Measurements from ENCODE around the gene PHRF1. TPM values are rescaled to one million over a fixed set of nuclear protein-coding genes. Genes with fewer than 3 reads are reported as not detected.

Gene PHRF1
- total RNA-seq, 2 donors from 2014 or later, result 31.3 to 39.6 TPM

DNA sequence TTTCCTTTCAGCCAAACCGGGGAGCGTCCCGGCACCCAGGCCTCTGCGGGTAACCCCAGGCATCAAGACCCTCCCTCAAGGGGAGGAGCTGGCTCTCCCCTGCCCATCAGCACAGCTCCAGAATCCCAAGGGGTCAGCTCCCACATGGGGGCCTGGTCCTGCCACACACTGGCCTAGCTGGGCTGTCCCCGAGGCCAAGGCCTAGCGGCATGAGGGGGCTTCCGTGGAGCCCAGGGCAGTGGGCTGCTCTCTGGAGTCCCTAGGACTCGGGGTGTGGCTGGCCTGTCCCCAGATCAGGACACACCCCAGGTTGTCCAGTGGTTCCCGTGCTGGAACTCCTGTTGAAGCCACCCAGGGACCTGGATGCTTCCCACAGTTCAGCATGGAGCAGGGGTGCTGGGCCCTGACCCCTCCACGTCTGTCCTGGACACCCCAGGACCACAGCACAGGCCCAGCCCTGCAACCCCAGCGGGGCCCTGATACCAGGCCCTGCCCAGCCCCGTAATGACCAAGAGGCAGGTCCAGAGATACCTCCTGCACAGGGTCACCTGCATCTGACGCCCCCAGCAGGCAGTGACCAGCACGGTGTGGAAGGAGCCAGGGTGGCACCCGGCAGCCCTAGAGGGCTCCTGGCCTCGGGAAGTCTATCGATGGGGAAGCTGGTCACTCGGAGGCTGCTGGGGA lies 46.4 kb upstream of the PHRF1 start:
- H3K4me3 ChIP-seq, result no peak overlapping the region
- no peak overlapping the region for H3K27ac ChIP-seq
- ATAC-seq (ENCODE audit: insufficient number of reproducible peaks, low FRiP score, low read depth), result no peak
- peaks cover 8 to 11% of the 10 kb centered on the region in 2 donors for H3K4me1 ChIP-seq (ENCODE audit: control insufficient read depth in 1 of 2, low read depth in 2 of 2)
- TF ChIP-seq, protein P1, sequence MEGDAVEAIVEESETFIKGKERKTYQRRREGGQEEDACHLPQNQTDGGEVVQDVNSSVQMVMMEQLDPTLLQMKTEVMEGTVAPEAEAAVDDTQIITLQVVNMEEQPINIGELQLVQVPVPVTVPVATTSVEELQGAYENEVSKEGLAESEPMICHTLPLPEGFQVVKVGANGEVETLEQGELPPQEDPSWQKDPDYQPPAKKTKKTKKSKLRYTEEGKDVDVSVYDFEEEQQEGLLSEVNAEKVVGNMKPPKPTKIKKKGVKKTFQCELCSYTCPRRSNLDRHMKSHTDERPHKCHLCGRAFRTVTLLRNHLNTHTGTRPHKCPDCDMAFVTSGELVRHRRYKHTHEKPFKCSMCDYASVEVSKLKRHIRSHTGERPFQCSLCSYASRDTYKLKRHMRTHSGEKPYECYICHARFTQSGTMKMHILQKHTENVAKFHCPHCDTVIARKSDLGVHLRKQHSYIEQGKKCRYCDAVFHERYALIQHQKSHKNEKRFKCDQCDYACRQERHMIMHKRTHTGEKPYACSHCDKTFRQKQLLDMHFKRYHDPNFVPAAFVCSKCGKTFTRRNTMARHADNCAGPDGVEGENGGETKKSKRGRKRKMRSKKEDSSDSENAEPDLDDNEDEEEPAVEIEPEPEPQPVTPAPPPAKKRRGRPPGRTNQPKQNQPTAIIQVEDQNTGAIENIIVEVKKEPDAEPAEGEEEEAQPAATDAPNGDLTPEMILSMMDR (IDR thresholded peaks at IDR 0.05), result no peak
- no peak for DNase-seq (ENCODE audit: low spot score)
- peaks cover 12% of the 10 kb centered on the region for H3K36me3 ChIP-seq
- no peaks in the 10 kb centered on the region for H3K27me3 ChIP-seq (replicated peaks; ENCODE audit: insufficient read depth)
- no peaks in the 10 kb centered on the region for H3K9me3 ChIP-seq

DNA sequence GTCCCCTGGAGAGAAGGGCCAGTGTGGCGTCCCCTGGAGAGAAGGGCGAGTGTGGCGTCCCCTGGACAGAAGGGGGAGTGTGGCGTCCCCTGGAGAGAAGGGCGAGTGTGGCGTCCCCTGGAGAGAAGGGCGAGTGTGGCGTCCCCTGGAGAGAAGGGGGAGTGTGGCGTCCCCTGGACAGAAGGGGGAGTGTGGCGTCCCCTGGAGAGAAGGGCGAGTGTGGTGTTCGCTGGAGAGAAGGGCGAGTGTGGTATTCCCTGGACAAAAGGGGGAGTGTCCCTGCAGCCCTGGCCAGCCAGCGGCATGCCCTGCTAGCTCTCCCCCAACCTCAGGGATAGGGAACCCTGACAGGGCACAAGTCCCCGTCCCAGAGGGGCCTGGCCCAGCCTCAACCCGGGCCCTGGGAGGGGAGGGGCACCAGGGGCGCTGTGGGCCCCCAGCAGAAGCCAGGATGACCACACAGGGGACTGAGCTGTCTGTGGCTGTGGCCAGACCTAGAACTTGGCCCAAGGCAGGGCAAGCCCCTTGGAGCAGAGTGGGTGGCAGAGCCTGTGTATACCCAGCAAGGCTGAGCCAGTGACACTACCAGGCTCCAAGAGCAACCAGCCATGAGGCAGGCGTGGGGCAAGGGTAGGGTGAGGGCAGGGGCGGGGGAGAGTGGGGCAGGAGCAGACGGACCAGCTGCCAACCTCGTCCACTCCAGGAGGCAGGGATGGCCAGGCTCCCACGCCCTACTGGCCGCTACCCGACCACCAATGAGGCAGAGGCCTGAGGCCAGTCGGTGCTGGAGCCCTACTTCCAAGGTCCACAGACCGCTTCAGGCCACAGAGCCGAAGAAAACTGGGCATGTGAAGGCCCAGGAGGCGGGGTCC lies 45.1 kb upstream of the PHRF1 start:
- no peak overlapping the region for H3K4me3 ChIP-seq
- no peak for DNase-seq (ENCODE audit: low spot score)
- H3K27ac ChIP-seq, result no peak overlapping the region
- H3K36me3 ChIP-seq, result peaks cover 12% of the 10 kb centered on the region
- H3K4me1 ChIP-seq (ENCODE audit: control insufficient read depth in 1 of 2, low read depth in 2 of 2), result peaks cover 11 to 17% of the 10 kb centered on the region in 2 donors
- no peaks in the 10 kb centered on the region for H3K9me3 ChIP-seq
- TF ChIP-seq, protein P1 (IDR thresholded peaks at IDR 0.05), result no peak
- ATAC-seq (ENCODE audit: insufficient number of reproducible peaks, low FRiP score, low read depth), result no peak
- no peaks in the 10 kb centered on the region for H3K27me3 ChIP-seq (replicated peaks; ENCODE audit: insufficient read depth)

DNA sequence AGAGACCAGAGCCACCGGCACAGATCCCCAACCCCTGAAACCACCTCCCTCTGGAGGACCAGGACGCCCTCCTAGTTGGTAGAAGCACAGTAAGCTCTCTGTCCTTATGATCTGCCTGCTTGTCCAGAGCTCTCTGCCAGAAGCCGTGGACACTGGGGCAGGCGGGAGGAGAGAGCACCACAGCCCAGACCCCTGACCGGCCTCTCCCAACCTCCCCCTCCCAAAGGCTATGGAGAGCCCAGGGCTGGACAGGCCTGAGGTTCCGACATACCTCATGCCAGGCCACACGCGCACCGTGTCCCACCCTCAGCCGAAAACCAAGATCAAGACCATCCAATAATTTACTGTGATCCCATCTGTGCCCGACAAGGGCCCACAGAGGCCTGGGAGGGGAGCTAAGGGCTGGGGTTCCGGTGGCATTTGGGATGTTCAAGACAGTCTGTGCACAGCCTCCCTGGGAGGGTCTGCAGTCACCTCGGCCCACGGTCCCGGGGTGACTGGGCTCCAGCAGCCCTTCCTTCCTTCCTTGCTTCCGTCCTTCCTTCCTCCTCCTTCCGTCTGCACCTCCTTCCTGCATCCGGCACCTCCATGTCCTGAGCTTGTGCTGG lies 44.2 kb upstream of the PHRF1 start:
- H3K36me3 ChIP-seq, result peaks cover 12% of the 10 kb centered on the region
- TF ChIP-seq, protein P1 (IDR thresholded peaks at IDR 0.05), result no peak
- H3K9me3 ChIP-seq, result no peaks in the 10 kb centered on the region
- ATAC-seq (ENCODE audit: insufficient number of reproducible peaks, low FRiP score, low read depth) (no peak), DNase-seq (ENCODE audit: low spot score) (no peak)
- no peaks in the 10 kb centered on the region for H3K27me3 ChIP-seq (replicated peaks; ENCODE audit: insufficient read depth)
- peaks cover 16 to 25% of the 10 kb centered on the region in 2 donors for H3K4me1 ChIP-seq (ENCODE audit: control insufficient read depth in 1 of 2, low read depth in 2 of 2)
- no peak overlapping the region for H3K4me3 ChIP-seq
- H3K27ac ChIP-seq, result no peak overlapping the region

DNA sequence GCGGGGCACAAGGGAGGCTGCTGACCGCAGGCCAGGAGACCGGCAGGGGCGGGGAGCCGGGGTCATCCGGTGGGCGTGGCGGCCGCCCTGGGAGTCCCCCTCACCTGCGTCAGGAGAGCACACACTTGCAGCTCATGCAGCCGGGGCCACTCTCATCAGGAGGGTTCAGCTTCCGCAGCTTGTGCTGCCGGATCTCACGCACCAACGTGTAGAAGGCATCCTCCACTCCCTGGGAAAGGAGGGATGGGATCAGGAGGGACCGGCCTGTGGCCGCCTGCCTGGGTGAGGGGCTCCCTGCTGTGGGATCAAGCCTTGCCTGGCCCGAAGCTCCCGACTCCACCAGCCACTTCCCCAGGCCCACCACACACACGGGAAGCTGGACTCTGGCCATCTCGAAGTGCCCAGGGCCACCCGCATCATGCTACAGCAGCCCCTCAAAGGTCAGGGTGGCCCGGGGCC lies 43.7 kb upstream of the PHRF1 start:
- H3K4me3 ChIP-seq, result no peak overlapping the region
- peaks cover 16 to 31% of the 10 kb centered on the region in 2 donors for H3K4me1 ChIP-seq (ENCODE audit: control insufficient read depth in 1 of 2, low read depth in 2 of 2)
- no peaks in the 10 kb centered on the region for H3K9me3 ChIP-seq
- TF ChIP-seq, protein P1 (IDR thresholded peaks at IDR 0.05), result no peak
- no peak for ATAC-seq (ENCODE audit: insufficient number of reproducible peaks, low FRiP score, low read depth)
- peaks cover 12% of the 10 kb centered on the region for H3K36me3 ChIP-seq
- H3K27ac ChIP-seq, result no peak overlapping the region
- H3K27me3 ChIP-seq (replicated peaks; ENCODE audit: insufficient read depth), result no peaks in the 10 kb centered on the region
- no peak for DNase-seq (ENCODE audit: low spot score)
